ENCODE results near the gene BAHCC1. TPM values are rescaled to one million over a fixed set of nuclear protein-coding genes. Genes with fewer than 3 reads are reported as not detected.

BAHCC1 gene
- total RNA-seq, 1 experiment from 2014 or later = 3.1 TPM

- Histone ChIP-seq H2BK15ac (ENCODE audit: low read depth, low read length) (no peak overlapping the region), H3K4me2 (ENCODE audit: insufficient read depth, insufficient read length, low read length) (no peak overlapping the region), H3K23ac (ENCODE audit: insufficient read length, low read depth, low read length) (no peak overlapping the region), H3K18ac (ENCODE audit: insufficient read length, low read depth, low read length) (no peak overlapping the region), H3K9me3 (ENCODE audit: control insufficient read depth, low read depth, low read length) (no peaks in the 10 kb centered on the region), H3K79me2 (ENCODE audit: insufficient read depth, low read length) (no peaks in the 10 kb centered on the region), H2BK5ac (ENCODE audit: insufficient read length, low read length) (no peak overlapping the region), H3T11ph (ENCODE audit: low read length) (no peak overlapping the region), H4K91ac (ENCODE audit: insufficient read length, low read depth, low read length) (no peak overlapping the region), H3K4me1 (ENCODE audit: insufficient read depth, low read length) (no peaks in the 10 kb centered on the region), H3K9ac (ENCODE audit: extremely low read depth, insufficient read length, low read length) (no peak overlapping the region), H3K79me1 (ENCODE audit: insufficient read depth, low read depth, low read length, poor library complexity, severe bottlenecking) (no peaks in the 10 kb centered on the region), H2BK120ac (ENCODE audit: low read depth, low read length, poor library complexity, severe bottlenecking) (no peak overlapping the region), H3K14ac (ENCODE audit: insufficient read depth, low read length) (no peak overlapping the region), H2AFZ (ENCODE audit: low read length) (no peak overlapping the region), H3K56ac (ENCODE audit: insufficient read length, low read depth, low read length) (no peak overlapping the region), H2BK20ac (ENCODE audit: low read depth, low read length, poor library complexity, severe bottlenecking) (no peak overlapping the region), H3K27ac (ENCODE audit: insufficient read length, low read depth, low read length) (no peak overlapping the region), H4K20me1 (ENCODE audit: control insufficient read depth, insufficient read depth, insufficient read length) (no peaks in the 10 kb centered on the region), H3K4ac (ENCODE audit: low read depth, low read length) (no peak overlapping the region), H4K8ac (replicated peaks; ENCODE audit: insufficient read length, low read depth, low read length) (no peak overlapping the region), H4K5ac (ENCODE audit: insufficient read length, low read depth, low read length) (no peak overlapping the region), H2BK12ac (ENCODE audit: insufficient read length, low read depth, low read length) (no peak overlapping the region), H3K27me3 (ENCODE audit: insufficient read depth, low read length) (no peaks in the 10 kb centered on the region), H3K23me2 (ENCODE audit: insufficient read length, low read depth, low read length, poor library complexity, severe bottlenecking) (peaks cover 3% of the 10 kb centered on the region), H2AK5ac (ENCODE audit: insufficient read length, low read length) (no peak overlapping the region)
- Mint-ChIP-seq H3K4me1 (peaks cover 0 to 8% of the 10 kb centered on the region in 2 experiments; a peak in 1 of 4 replicates), H3K9me3 (no peaks in the 10 kb centered on the region), H3K4me3 (no peak overlapping the region), H3K36me3 (ENCODE audit: insufficient read depth in 1 of 3, low read depth in 3 of 3) (no peaks in the 10 kb centered on the region; a peak in 2 of 7 replicates), H3K27me3 (ENCODE audit: low read depth) (peaks cover 8% of the 10 kb centered on the region), H3K27ac (no peak overlapping the region)
- no CpG with 5 or more reads among the region's 13 CpGs for WGBS (ENCODE audit: extremely low coverage, insufficient read length, low lambda C conversion rate)
- DNase-seq = no peak
- no peak for TF ChIP-seq CTCF (conservative IDR thresholded peaks at IDR 0.05)
Measured at GRCh38 chr17:81469266-81469665, 74.0 kb downstream of the BAHCC1 start.
